ENCODE measurements around the gene ZNF571.

GRCh38 chr19:37565370-37565669 lies 29.3 kb downstream of the ZNF571 start:
- TF ChIP-seq CTCF (IDR thresholded peaks at IDR 0.05) (no peak), POLR2A (IDR thresholded peaks at IDR 0.05) (no peak)

Measured in lower leg skin (tissue), 3 donors.